ENCODE results near the gene ITGB6. TPM values are rescaled to one million over a fixed set of nuclear protein-coding genes. Genes with fewer than 3 reads are reported as not detected.
A peak's percentile ranks its signal among the peaks of the same experiment; 100 is the strongest.

ITGB6 gene
- total RNA-seq, 1 donor from 2014 or later: 2.0 TPM

DNA sequence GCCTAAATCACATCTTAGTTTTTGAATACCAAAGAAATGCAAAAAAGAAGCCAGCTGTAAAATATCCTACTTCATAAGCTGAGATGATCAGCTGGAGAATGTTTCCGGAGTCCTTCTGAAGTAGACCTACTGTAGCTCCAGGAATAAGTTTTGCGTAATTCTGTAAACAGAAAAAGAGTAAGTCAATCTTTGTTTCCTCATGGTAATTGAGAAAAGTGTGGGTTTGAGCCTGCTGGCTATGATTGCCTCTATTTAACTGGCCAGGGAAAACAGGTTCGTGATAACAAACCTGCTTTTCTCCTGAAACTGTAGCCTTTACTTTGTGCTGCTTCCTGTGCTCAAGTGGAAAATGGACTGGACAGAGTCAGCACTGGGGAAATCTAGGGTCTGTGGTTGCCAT lies 58.2 kb downstream of the ITGB6 start:
- no peak for DNase-seq (ENCODE audit: low spot score)

DNA sequence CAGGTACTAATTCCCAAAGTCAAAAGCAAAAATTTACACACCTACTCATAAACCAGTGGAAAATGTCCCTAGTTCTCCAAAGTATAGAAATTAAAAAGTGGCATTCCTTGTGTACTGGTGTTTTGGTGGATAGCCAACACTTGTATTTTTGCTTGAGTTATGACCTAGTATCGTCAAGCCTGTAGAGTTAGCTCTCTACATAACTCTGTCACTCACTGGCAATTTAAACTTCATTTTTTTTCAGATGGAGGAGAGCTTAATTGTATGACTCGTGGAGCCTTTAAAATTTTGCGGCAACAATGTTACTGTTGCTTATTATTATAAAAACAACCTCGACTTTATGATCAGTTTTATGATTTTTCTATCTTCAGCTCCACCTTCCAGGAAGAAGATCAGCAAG lies 58.7 kb downstream of the ITGB6 start:
- Mint-ChIP-seq H3K4me3 (ENCODE audit: unreplicated experiment) (no peak overlapping the region), H3K4me1 (ENCODE audit: low read depth) (peaks cover 47% of the 10 kb centered on the region), H3K9me3 (ENCODE audit: low read depth) (no peaks in the 10 kb centered on the region), H3K27me3 (ENCODE audit: low read depth) (no peaks in the 10 kb centered on the region), H3K27ac (ENCODE audit: unreplicated experiment) (peak overlapping the region; percentile 91), H3K36me3 (ENCODE audit: low read depth) (no peaks in the 10 kb centered on the region)
- TF ChIP-seq, protein P1, sequence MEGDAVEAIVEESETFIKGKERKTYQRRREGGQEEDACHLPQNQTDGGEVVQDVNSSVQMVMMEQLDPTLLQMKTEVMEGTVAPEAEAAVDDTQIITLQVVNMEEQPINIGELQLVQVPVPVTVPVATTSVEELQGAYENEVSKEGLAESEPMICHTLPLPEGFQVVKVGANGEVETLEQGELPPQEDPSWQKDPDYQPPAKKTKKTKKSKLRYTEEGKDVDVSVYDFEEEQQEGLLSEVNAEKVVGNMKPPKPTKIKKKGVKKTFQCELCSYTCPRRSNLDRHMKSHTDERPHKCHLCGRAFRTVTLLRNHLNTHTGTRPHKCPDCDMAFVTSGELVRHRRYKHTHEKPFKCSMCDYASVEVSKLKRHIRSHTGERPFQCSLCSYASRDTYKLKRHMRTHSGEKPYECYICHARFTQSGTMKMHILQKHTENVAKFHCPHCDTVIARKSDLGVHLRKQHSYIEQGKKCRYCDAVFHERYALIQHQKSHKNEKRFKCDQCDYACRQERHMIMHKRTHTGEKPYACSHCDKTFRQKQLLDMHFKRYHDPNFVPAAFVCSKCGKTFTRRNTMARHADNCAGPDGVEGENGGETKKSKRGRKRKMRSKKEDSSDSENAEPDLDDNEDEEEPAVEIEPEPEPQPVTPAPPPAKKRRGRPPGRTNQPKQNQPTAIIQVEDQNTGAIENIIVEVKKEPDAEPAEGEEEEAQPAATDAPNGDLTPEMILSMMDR (IDR thresholded peaks at IDR 0.05): no peak
- DNase-seq (ENCODE audit: low spot score): no peak

More for the DNA sequence above, 58.2 kb downstream of the ITGB6 start:
- TF ChIP-seq, protein P1 (IDR thresholded peaks at IDR 0.05): no peak
- Mint-ChIP-seq H3K4me1 (ENCODE audit: low read depth) (peaks cover 47% of the 10 kb centered on the region), H3K4me3 (ENCODE audit: unreplicated experiment) (no peak overlapping the region), H3K9me3 (ENCODE audit: low read depth) (no peaks in the 10 kb centered on the region), H3K36me3 (ENCODE audit: low read depth) (no peaks in the 10 kb centered on the region), H3K27me3 (ENCODE audit: low read depth) (no peaks in the 10 kb centered on the region), H3K27ac (ENCODE audit: unreplicated experiment) (peak overlapping the region; percentile 91)

DNA sequence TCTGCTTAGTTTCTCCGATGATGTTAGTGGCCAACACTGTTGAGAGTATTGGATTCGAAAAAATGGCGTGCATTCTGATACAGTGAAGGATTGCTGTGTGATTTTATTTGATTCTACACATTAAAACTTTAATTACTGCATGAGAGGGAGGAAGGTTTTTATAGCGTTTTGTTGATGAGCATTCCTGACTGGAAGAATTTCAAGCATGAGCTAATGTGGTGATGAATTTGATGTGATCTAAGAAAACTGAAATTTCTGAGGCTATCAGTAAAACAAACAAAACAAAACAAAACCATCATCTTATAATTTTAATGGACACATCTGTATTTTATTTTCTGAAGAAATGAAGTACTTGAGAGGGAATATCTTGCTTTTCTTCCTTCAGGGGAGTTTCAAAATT lies 59.6 kb downstream of the ITGB6 start:
- Mint-ChIP-seq H3K4me3 (ENCODE audit: unreplicated experiment) (peak overlapping the region; percentile 59), H3K36me3 (ENCODE audit: low read depth) (no peaks in the 10 kb centered on the region), H3K9me3 (ENCODE audit: low read depth) (no peaks in the 10 kb centered on the region), H3K27ac (ENCODE audit: unreplicated experiment) (peak overlapping the region; percentile 91), H3K27me3 (ENCODE audit: low read depth) (no peaks in the 10 kb centered on the region), H3K4me1 (ENCODE audit: low read depth) (peaks cover 47% of the 10 kb centered on the region)
- TF ChIP-seq, protein P1 (IDR thresholded peaks at IDR 0.05): no peak
- no peak for DNase-seq (ENCODE audit: low spot score)

DNA sequence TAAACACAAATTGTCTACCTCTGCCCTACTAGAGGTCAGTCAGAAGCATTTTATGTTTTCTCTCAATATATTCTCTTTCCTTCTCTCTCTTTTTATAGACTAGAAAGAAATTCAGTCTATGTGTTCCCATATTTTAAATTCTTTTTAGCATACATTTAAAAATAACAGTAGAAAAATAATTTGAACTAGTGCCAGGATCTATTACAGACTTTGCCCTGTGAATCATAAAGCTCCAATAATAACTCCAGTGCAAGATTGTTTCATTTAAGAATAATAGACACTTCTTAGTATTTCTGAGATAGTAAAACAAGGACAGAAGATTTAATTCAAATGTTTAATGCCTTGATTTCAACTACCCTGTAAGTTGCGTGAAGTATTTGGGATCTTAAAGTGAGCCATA lies 60.1 kb downstream of the ITGB6 start:
- no peaks in the 10 kb centered on the region for H3K9me3 Mint-ChIP-seq (ENCODE audit: low read depth)
- H3K4me3 Mint-ChIP-seq (ENCODE audit: unreplicated experiment): peak overlapping the region; percentile 59
- TF ChIP-seq, protein P1 (IDR thresholded peaks at IDR 0.05): no peak
- no peaks in the 10 kb centered on the region for H3K36me3 Mint-ChIP-seq (ENCODE audit: low read depth)
- peak overlapping the region; percentile 91 for H3K27ac Mint-ChIP-seq (ENCODE audit: unreplicated experiment)
- DNase-seq (ENCODE audit: low spot score): no peak
- no peaks in the 10 kb centered on the region for H3K27me3 Mint-ChIP-seq (ENCODE audit: low read depth)
- peaks cover 47% of the 10 kb centered on the region for H3K4me1 Mint-ChIP-seq (ENCODE audit: low read depth)

DNA sequence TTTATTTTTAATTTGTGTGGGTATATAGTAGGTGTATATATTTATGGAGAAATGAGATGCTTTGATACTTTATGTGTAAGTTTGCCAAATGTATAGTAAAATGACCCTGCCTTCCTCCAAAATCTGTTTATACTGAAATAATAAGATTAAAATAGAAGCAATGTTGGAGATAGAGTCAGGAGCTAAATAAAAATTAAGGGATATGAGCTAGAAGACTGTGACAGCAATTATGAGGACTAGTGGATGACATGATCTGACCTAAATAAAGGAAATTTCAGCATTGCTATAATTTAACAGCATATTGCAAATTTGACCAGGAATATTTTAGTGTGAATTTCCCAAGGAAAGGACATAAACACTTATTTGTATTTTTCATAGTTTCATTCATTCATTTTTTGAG lies 60.7 kb downstream of the ITGB6 start:
- Mint-ChIP-seq H3K36me3 (ENCODE audit: low read depth) (no peaks in the 10 kb centered on the region), H3K27ac (ENCODE audit: unreplicated experiment) (peak overlapping the region; percentile 91), H3K9me3 (ENCODE audit: low read depth) (no peaks in the 10 kb centered on the region), H3K4me3 (ENCODE audit: unreplicated experiment) (peak overlapping the region; percentile 37), H3K27me3 (ENCODE audit: low read depth) (no peaks in the 10 kb centered on the region), H3K4me1 (ENCODE audit: low read depth) (peaks cover 47% of the 10 kb centered on the region)
- DNase-seq (ENCODE audit: low spot score): no peak
- TF ChIP-seq, protein P1 (IDR thresholded peaks at IDR 0.05): no peak
